ENCODE results near the gene SUMF1.

Gene SUMF1

DNA sequence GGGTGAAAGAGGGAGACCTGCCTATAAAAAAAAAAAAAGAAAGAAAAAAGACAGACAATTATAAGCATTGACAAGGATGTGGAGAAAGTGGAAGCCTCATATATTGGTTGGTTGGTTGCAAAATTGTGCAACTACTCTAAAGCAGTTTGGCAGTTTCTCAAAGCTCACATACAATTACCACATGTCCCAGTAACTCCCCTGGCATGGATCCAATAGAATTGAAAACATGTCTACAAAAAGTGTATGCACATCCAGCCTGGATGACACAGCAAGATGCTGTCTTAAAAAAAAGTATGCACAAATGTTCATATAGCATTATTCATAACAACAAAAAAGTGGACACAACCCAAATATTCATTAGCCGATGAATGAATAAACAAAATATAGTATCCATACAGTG, 144.4 kb downstream of the SUMF1 start:
- in situ Hi-C loops (cut with MboI; ENCODE audit: low pct_unique_long_range_greater_than_20kb, low sequenced_read_pairs, unreplicated experiment): no loop called here
- no peak for TF ChIP-seq CTCF (IDR thresholded peaks at IDR 0.05; ENCODE audit: extremely low read depth, insufficient read depth, missing control alignments)
- DNase-seq (ENCODE audit: low spot score): no peak

DNA sequence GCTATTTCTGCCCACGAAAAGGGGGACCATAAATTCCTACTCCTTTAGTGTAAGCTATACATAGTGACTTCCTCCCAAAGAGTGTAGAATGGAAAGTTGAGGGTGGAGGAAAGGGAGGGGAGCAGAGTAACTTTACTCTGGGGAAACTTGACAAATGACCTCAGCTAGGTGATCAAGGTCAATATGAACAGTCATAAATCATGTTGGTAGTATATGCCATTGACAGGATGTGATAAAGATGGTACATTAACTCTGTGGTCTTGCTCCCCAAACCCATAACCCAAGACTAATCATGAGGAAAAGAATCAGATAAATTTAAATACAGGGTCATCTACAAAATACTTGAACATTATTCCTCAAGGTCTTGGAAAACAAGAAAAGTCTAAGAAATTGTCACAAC, 145.3 kb downstream of the SUMF1 start:
- in situ Hi-C loops (cut with MboI; ENCODE audit: low pct_unique_long_range_greater_than_20kb, low sequenced_read_pairs, unreplicated experiment): no loop called here
- DNase-seq (ENCODE audit: low spot score): no peak
- no peak for TF ChIP-seq CTCF (IDR thresholded peaks at IDR 0.05; ENCODE audit: extremely low read depth, insufficient read depth, missing control alignments)

DNA sequence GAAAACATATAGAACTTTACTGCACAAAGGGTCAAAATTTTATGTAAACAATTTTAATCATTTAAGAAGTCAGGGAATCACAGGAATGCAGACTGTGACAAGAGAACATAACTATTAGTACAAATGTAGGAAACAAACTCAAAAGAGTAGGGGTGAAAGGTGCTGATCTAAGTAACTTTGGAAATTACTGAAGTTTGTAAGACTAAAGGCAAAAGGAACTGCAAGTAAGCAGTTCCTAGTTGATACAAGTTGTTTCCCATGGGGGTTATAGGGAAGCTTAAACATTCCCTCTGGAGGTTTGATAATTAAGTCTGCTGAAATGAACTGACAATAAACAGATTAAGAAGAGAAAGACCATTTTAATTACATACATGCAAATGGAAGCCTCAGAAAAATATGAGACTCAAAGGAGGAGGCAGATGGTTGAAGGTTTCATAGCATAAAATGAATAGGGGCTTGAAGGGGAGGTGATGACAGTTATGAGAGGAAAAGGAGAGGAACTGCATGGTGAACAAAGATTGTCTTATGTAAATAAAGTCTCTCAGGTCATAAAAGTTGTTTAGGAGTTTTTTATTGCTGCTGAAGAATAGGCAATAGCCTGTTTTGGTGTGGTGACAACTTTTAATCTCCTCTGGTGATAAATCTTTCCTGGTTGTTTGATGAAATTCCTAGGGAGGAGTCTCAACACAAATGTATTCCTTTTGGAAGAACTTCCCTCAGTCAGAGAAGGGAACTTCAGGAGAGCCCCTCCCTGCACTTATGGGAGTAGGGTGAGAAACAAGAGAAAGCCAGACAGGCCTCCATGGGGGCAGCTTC, 146.8 kb downstream of the SUMF1 start:
- no peak for DNase-seq (ENCODE audit: low spot score)
- in situ Hi-C loops (cut with MboI; ENCODE audit: low pct_unique_long_range_greater_than_20kb, low sequenced_read_pairs, unreplicated experiment): no loop called here
- no peak for TF ChIP-seq CTCF (IDR thresholded peaks at IDR 0.05; ENCODE audit: extremely low read depth, insufficient read depth, missing control alignments)

GRCh38 chr3:4314688-4315087, 152.4 kb downstream of the SUMF1 start:
- DNase-seq (ENCODE audit: low spot score): no peak
- peak; percentile 34 for TF ChIP-seq CTCF (IDR thresholded peaks at IDR 0.05; ENCODE audit: extremely low read depth, insufficient read depth, missing control alignments)
- in situ Hi-C loops (cut with MboI; ENCODE audit: low pct_unique_long_range_greater_than_20kb, low sequenced_read_pairs, unreplicated experiment): no loop called here

DNA sequence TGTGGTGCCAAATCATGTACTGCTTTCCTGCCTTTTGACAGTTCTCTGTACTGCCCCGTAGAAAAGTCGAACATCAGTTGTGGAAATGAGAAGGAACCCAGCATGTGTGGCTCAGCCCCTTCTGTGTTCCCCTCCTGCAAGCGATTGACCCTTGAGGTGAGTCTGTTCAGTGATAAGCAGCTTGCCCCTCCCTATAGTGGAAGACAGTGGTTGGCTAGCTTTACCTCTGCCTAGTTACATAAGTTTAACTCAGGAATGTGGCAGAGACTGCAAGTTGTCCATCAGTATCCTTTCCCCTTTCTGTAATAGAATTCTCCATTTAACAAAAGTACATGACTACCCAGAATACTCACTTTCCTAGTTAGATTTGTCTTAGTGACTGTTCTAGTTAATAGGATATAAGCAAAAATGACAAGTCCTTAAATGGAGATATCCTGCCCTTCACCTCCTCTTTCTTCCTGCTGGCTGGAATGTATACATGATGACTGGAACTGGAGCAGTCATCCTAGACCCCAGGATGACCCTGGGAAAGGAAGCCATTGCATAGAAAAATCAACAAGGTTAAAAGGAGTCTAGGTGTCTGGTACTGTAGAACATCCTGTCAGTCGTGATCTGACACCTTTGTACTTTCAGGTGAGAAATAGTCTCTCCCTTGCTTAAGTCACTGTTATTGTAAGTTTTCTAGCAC, 153.3 kb downstream of the SUMF1 start:
- DNase-seq (ENCODE audit: low spot score): no peak

GRCh38 chr3:4311496-4311895, 155.6 kb downstream of the SUMF1 start:
- in situ Hi-C loops (cut with MboI; ENCODE audit: low pct_unique_long_range_greater_than_20kb, low sequenced_read_pairs, unreplicated experiment): no loop called here
- no peak for TF ChIP-seq CTCF (IDR thresholded peaks at IDR 0.05; ENCODE audit: extremely low read depth, insufficient read depth, missing control alignments)
- no peak for DNase-seq (ENCODE audit: low spot score)

More for the DNA sequence above, 153.3 kb downstream of the SUMF1 start:
- in situ Hi-C loops (cut with MboI; ENCODE audit: low pct_unique_long_range_greater_than_20kb, low sequenced_read_pairs, unreplicated experiment): no loop called here
- TF ChIP-seq CTCF (IDR thresholded peaks at IDR 0.05; ENCODE audit: extremely low read depth, insufficient read depth, missing control alignments): no peak

Data from GM13977 (cell line).